Smooth muscle cell (in vitro differentiated cells): ENCODE data around the gene TTC7B. TPM values are rescaled to one million over a fixed set of nuclear protein-coding genes. Genes with fewer than 3 reads are reported as not detected.

ENCODE experiments used
- DNase-seq: peaks from one replicate; lab custom pipeline; 2025; ENCODE audit not compliant: unreplicated experiment; lab: John Stamatoyannopoulos, UW
- H2AFZ ChIP-seq: fragments of 200-600 bp; sonication (generic); 2 replicates; pipeline ENCODE4 v1.6.0; 2016; ENCODE audit warnings: antibody characterized with exemption, low read depth, mild to moderate bottlenecking
- H3F3A ChIP-seq: fragments of 200-600 bp; sonication (generic); 2 replicates; pipeline ENCODE4 v1.6.0; 2017; ENCODE audit warnings: antibody characterized with exemption, low read depth
- H3K27ac ChIP-seq: fragments of 200-600 bp; sonication (generic); 2 replicates; pipeline ENCODE4 v1.5.1; 2016; ENCODE audit warnings: low read depth, mild to moderate bottlenecking
- H3K27me3 ChIP-seq: fragments of 200-600 bp; sonication (generic); 2 replicates; pipeline ENCODE4 v1.6.1; 2016; ENCODE audit warnings: low read depth, mild to moderate bottlenecking
- H3K36me3 ChIP-seq: fragments of 200-600 bp; sonication (generic); 2 replicates; pipeline ENCODE4 v1.5.1; 2016; ENCODE audit warnings: low read depth
- H3K4me1 ChIP-seq: fragments of 200-600 bp; sonication (generic); 2 replicates; pipeline ENCODE4 v1.5.1; 2016; ENCODE audit warnings: low read depth
- H3K4me2 ChIP-seq: fragments of 200-600 bp; sonication (generic); 2 replicates; pipeline ENCODE4 v1.6.0; 2016; ENCODE audit warnings: mild to moderate bottlenecking
- H3K4me3 ChIP-seq: fragments of 200-600 bp; sonication (generic); 2 replicates; pipeline ENCODE4 v1.5.1; 2016; ENCODE audit warnings: mild to moderate bottlenecking
- H3K79me2 ChIP-seq: fragments of 200-600 bp; sonication (generic); 2 replicates; pipeline ENCODE4 v1.6.0; 2016; ENCODE audit warnings: low read depth, mild to moderate bottlenecking
- H3K9ac ChIP-seq: fragments of 200-600 bp; sonication (generic); 2 replicates; pipeline ENCODE4 v1.6.0; 2016; ENCODE audit warnings: low read depth
- H3K9me3 ChIP-seq: fragments of 200-600 bp; sonication (generic); replicated peaks from 2 replicates; pipeline ENCODE4 v1.5.1; 2016; ENCODE audit warnings: low read depth
- H4K20me1 ChIP-seq: fragments of 200-600 bp; sonication (generic); 2 replicates; pipeline ENCODE4 v1.6.0; 2016; ENCODE audit warnings: low read depth
- WGBS: methylation state at CpG from one replicate; pipeline ENCODE4 v1.1.7; 2016; ENCODE audit warnings: low lambda C conversion rate; 5-methylcytosine and 5-hydroxymethylcytosine counted together
- polyA plus RNA-seq: library from polyadenylated mRNA; unstranded; fragments of >200 nt; fragmentation: Nextera tagmentation; extraction: Ambion mirVana; gene quantifications from 2 replicates; pipeline ENCODE4 v1.2.1, GENCODE V29; 2016
- total RNA-seq: library from RNA; depleted of rRNA; stranded (reverse); fragments of >200 nt; gene quantifications from 2 replicates; pipeline ENCODE4 v1.2.3, GENCODE V29; 2014
- TF ChIP-seq, protein P1 (sequence below): fragments of 200-600 bp; sonication (generic); IDR thresholded peaks from 2 replicates; pipeline ENCODE4 v1.5.1; 2017; ENCODE audit warnings: borderline replicate concordance, mild to moderate bottlenecking, antibody characterized with exemption; ENCODE audit not compliant: insufficient read depth, poor library complexity, severe bottlenecking

The TTC7B gene
- total and polyA plus RNA-seq, 2 experiments from 2014 or later: 22.1 to 54.1 TPM

DNA sequence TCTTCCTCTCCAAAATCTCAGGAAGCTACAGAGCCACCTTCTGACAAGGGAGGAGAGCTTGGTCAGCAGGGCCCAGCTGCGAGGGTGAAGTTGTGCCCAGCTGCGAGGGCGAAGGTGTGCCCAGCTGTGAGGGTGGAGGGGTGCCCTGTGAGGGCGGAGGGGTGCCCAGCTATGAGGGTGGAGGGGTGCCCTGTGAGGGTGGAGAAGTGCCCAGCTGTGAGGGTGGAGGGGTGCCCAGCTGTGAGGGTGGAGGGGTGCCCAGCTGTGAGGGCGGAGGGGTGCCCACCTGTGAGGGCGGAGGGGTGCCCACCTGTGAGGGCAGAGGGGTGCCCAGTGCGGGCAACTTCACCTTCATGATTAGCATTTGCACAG is 20.4 kb upstream of the TTC7B start:
- Histone ChIP-seq H3K36me3 (no peaks in the 10 kb centered on the region), H3K27ac (no peak overlapping the region), H3K4me1 (no peaks in the 10 kb centered on the region), H3K4me3 (no peak overlapping the region), H3K27me3 (no peaks in the 10 kb centered on the region), H3K4me2 (no peak overlapping the region), H2AFZ (no peak overlapping the region), H3K9me3 (no peaks in the 10 kb centered on the region), H3K9ac (no peak overlapping the region), H3F3A (no peaks in the 10 kb centered on the region), H4K20me1 (no peaks in the 10 kb centered on the region), H3K79me2 (no peaks in the 10 kb centered on the region)
- DNase-seq: no peak
- WGBS: 88% methylated on average over 5 of the region's 7 CpGs
- TF ChIP-seq, protein P1, sequence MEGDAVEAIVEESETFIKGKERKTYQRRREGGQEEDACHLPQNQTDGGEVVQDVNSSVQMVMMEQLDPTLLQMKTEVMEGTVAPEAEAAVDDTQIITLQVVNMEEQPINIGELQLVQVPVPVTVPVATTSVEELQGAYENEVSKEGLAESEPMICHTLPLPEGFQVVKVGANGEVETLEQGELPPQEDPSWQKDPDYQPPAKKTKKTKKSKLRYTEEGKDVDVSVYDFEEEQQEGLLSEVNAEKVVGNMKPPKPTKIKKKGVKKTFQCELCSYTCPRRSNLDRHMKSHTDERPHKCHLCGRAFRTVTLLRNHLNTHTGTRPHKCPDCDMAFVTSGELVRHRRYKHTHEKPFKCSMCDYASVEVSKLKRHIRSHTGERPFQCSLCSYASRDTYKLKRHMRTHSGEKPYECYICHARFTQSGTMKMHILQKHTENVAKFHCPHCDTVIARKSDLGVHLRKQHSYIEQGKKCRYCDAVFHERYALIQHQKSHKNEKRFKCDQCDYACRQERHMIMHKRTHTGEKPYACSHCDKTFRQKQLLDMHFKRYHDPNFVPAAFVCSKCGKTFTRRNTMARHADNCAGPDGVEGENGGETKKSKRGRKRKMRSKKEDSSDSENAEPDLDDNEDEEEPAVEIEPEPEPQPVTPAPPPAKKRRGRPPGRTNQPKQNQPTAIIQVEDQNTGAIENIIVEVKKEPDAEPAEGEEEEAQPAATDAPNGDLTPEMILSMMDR: no peak

DNA sequence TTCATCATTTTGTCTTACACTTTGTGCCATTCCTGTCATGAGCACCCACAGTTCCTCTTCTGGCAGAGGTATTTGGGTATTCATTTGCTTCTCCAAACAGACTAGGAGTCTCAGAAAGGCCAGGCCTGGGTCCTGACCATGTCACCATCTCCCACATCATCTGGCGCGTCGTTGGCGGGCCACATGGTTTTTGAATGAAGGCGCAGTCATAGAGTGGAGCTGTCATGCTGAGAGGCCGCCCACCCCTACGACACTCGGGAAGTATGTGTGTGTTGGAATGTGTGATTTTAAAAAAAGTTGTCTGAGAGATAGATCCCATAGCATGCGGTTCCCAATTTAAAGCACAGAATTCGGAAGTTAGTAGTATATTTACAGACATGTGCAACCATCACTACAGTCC is 15.6 kb upstream of the TTC7B start:
- TF ChIP-seq, protein P1: no peak
- Histone ChIP-seq H3K79me2 (no peaks in the 10 kb centered on the region), H4K20me1 (no peaks in the 10 kb centered on the region), H3K27ac (no peak overlapping the region), H3F3A (no peaks in the 10 kb centered on the region), H3K4me3 (no peak overlapping the region), H3K9me3 (no peaks in the 10 kb centered on the region), H3K4me2 (no peak overlapping the region), H3K27me3 (no peaks in the 10 kb centered on the region), H2AFZ (no peak overlapping the region), H3K4me1 (peaks cover 3% of the 10 kb centered on the region), H3K36me3 (no peaks in the 10 kb centered on the region), H3K9ac (no peak overlapping the region)
- WGBS: 89% methylated on average over 10 of the region's 10 CpGs
- no peak for DNase-seq

DNA sequence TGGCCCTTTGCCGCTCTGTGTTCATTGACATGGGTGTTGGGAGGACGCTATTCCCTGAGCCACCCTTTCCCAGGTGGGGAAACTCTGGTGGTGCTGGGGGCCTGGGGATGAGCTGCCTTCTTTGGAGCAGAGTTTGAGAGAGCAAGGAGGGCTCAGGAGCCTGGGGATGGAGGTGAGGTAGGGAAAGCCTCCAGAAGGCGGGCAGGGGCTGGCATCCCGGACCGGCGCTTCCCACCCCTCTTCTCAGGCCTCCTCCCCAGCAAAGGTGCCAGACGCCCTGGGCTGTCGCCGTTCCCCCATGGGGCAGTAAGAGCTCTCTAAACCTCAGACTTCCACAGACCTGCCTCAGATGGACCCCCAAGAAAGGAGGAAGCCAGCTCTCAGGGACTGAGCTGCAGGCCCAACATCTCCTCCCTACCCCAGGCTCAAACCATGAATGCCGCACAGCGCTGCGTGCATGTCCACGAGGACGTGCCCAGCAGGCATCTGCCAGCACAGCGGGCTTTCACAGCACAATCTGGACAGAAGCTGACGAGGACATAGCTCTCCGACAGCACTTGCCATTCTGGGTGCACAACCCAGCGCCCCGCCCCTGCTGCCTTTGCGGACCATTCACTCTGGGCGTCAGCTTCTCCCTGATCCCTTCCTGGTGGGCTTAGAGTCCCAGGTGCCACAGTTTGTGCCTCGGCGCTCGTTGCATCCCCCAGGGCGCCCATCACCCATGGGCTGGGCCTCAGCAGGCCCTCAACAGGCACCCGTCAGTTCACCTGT is 14.9 kb upstream of the TTC7B start:
- H3K27ac ChIP-seq: no peak overlapping the region
- no peaks in the 10 kb centered on the region for H4K20me1 ChIP-seq
- WGBS: 92% methylated on average over 26 of the region's 26 CpGs
- no peak overlapping the region for H3K4me3 ChIP-seq
- H3K4me1 ChIP-seq: peaks cover 3% of the 10 kb centered on the region
- no peaks in the 10 kb centered on the region for H3K27me3 ChIP-seq
- no peak for DNase-seq
- no peaks in the 10 kb centered on the region for H3K9me3 ChIP-seq
- no peaks in the 10 kb centered on the region for H3K79me2 ChIP-seq
- no peak overlapping the region for H3K9ac ChIP-seq
- no peak overlapping the region for H2AFZ ChIP-seq
- TF ChIP-seq, protein P1: no peak
- H3F3A ChIP-seq: no peaks in the 10 kb centered on the region
- H3K4me2 ChIP-seq: no peak overlapping the region
- no peaks in the 10 kb centered on the region for H3K36me3 ChIP-seq

DNA sequence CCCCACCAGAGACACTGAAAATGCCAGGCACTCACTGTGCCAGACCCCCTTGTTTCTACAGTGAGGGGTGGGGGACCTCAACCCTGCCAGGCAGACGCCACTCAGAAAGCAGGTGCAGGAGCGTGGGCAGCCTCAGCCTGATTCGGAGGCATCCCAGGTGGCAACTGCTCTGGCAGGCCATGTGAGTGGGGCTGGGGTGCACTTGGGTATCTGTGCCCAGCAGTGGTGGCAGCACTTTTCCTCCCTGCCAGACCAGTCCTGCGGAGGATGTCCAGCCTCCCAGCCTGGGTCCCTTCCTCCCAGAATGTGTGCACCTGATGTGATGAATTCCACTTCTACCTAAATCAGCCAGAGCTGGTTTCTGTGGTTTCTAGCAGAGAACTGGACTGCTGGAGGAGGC is 13.4 kb upstream of the TTC7B start:
- Histone ChIP-seq H3F3A (no peaks in the 10 kb centered on the region), H3K4me1 (peaks cover 3% of the 10 kb centered on the region), H2AFZ (no peak overlapping the region), H3K4me2 (no peak overlapping the region), H4K20me1 (no peaks in the 10 kb centered on the region), H3K79me2 (no peaks in the 10 kb centered on the region), H3K36me3 (no peaks in the 10 kb centered on the region), H3K9me3 (no peaks in the 10 kb centered on the region), H3K4me3 (no peak overlapping the region), H3K27me3 (no peaks in the 10 kb centered on the region), H3K27ac (no peak overlapping the region), H3K9ac (no peak overlapping the region)
- 97% methylated on average over 4 of the region's 4 CpGs for WGBS
- no peak for DNase-seq
- TF ChIP-seq, protein P1: no peak
